22Rv1 (cell line): ENCODE results near the gene BEND7.

Experiments used
- H3K27ac ChIP-seq: fragments of 450-650 bp; 2 replicates; pipeline ENCODE4 v1.5.1; 2017
- CTCF ChIP-seq: fragments of 450-650 bp; IDR thresholded peaks from 2 replicates; pipeline ENCODE4 v1.5.1; 2017; ENCODE audit warnings: mild to moderate bottlenecking
- ZFX ChIP-seq: fragments of 450-650 bp; IDR thresholded peaks from 2 replicates; pipeline ENCODE4 v1.6.1; 2017; ENCODE audit warnings: antibody characterized with exemption, borderline replicate concordance

BEND7 gene

GRCh38 chr10:13492493-13493180, 36.2 kb downstream of the BEND7 start:
- TF ChIP-seq ZFX: no peak
- no peak for TF ChIP-seq CTCF
- H3K27ac ChIP-seq: no peak overlapping the region

- no peak overlapping the region for H3K27ac ChIP-seq
- no peak for TF ChIP-seq ZFX
- no peak for TF ChIP-seq CTCF
Measured at GRCh38 chr10:13491747-13492360, 37.0 kb downstream of the BEND7 start.

- TF ChIP-seq CTCF: no peak
- no peak for TF ChIP-seq ZFX
- H3K27ac ChIP-seq: no peak overlapping the region
Measured at GRCh38 chr10:13490503-13490902, 38.3 kb downstream of the BEND7 start.

DNA sequence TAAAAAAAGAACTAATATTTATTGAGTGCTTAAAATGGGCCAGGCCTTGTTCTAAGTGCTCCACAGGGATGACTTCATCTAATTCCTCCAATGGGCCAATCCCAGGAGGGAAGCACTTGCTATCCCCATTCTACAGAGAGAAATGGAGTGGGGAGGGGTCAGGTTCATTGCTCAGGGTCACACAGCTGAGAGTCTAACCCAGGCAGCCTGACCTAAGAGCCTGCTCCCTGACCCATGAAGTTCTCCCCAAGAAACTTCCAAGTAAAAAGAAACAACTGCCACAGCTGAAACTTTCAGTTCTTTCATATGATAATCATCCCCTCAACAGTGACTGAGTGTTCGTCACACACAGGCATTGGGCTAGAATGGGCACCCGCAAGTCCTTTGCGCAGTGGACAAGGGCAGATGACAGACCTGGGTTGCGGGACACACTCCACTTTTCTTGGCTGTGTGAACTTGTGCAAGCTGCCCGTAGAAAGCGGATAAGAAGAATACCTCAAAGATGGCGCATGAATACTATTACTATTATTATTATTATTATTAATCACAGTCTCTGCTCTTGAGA, 39.7 kb downstream of the BEND7 start:
- no peak overlapping the region for H3K27ac ChIP-seq
- TF ChIP-seq CTCF: no peak
- no peak for TF ChIP-seq ZFX

GRCh38 chr10:13485623-13486022, 43.2 kb downstream of the BEND7 start:
- peak; percentile 58 for TF ChIP-seq CTCF
- no peak for TF ChIP-seq ZFX
- no peak overlapping the region for H3K27ac ChIP-seq

DNA sequence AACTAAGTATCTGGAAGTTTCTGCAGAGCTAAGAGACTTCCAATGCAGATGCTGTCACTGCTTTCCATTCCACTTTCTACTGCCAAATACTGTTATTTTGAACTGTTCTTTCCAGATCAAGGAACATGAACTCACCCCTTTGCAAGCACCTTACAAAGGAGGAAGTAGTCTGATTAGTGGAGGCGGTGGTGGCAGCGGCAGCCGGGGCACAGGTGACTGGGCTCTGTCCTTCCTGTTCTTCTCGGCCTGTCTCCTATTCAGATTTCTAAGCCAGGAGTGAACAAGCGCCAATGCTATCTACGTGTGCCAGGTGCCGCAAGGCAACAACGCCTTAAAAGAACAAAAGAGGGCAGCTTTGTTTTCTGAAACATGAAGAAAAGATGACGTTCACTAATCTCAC, 44.9 kb downstream of the BEND7 start:
- no peak overlapping the region for H3K27ac ChIP-seq
- TF ChIP-seq ZFX (no peak), CTCF (no peak)

GRCh38 chr10:13483073-13483472, 45.7 kb downstream of the BEND7 start:
- H3K27ac ChIP-seq: no peak overlapping the region
- no peak for TF ChIP-seq ZFX
- TF ChIP-seq CTCF: no peak
